Skeletal muscle tissue (tissue), 4 donors: ENCODE results near the gene EDNRA. TPM values are rescaled to one million over a fixed set of nuclear protein-coding genes. Genes with fewer than 3 reads are reported as not detected.

Experiments used
- H3K27ac ChIP-seq: one replicate; pipeline ENCODE4 v1.7.0; 2013; ENCODE audit warnings: mild to moderate bottlenecking, low read depth, low read length, inconsistent platforms
- H3K27me3 ChIP-seq, 3 donors: one replicate each; pipeline ENCODE4 v1.7.0; 2013; ENCODE audit warnings: low read length in 3 of 3; ENCODE audit not compliant: control insufficient read depth in 3 of 3, insufficient read depth in 3 of 3
- H3K36me3 ChIP-seq, 3 donors: one replicate each; pipeline ENCODE4 v1.7.0; 2013; ENCODE audit warnings: low read length in 3 of 3; ENCODE audit not compliant: control insufficient read depth in 3 of 3, insufficient read depth in 3 of 3
- H3K4me1 ChIP-seq, 3 donors: one replicate each; pipeline ENCODE4 v1.7.0; 2013; ENCODE audit warnings: low read length in 3 of 3, mild to moderate bottlenecking in 3 of 3; ENCODE audit not compliant: control insufficient read depth in 3 of 3, insufficient read depth in 3 of 3
- H3K4me3 ChIP-seq, 3 donors: one replicate each; pipeline ENCODE4 v1.7.0; 2013; ENCODE audit warnings: low read length in 3 of 3
- H3K9ac ChIP-seq, 3 donors: one replicate each; pipeline ENCODE4 v1.7.0; 2013; ENCODE audit warnings: low read length in 3 of 3, mild to moderate bottlenecking in 3 of 3, moderate library complexity in 2 of 3, low read depth in 1 of 3
- H3K9me3 ChIP-seq, 3 donors: one replicate each; pipeline ENCODE4 v1.7.0; 2013; ENCODE audit warnings: low read length in 3 of 3; ENCODE audit not compliant: control insufficient read depth in 3 of 3
- total RNA-seq: library from RNA; depleted of rRNA; stranded (reverse); fragments of >200 nt; gene quantifications from one replicate; pipeline ENCODE4 v1.2.3, GENCODE V29; 2014
- donor health status: Osteomylitis.

EDNRA gene
- total RNA-seq, 1 donor from 2014 or later, result 41.8 TPM

GRCh38 chr4:147581606-147582350 is 100.9 kb downstream of the EDNRA start:
- H3K36me3 ChIP-seq, result no peaks in the 10 kb centered on the region
- H3K27me3 ChIP-seq, result no peaks in the 10 kb centered on the region
- H3K9ac ChIP-seq, result no peak overlapping the region
- H3K9me3 ChIP-seq, result no peaks in the 10 kb centered on the region
- no peaks in the 10 kb centered on the region for H3K4me1 ChIP-seq
- H3K27ac ChIP-seq, result no peak overlapping the region
- H3K4me3 ChIP-seq, result no peak overlapping the region

GRCh38 chr4:147582386-147583060 is 101.6 kb downstream of the EDNRA start:
- H3K9me3 ChIP-seq, result no peaks in the 10 kb centered on the region
- no peaks in the 10 kb centered on the region for H3K4me1 ChIP-seq
- H3K27me3 ChIP-seq, result no peaks in the 10 kb centered on the region

GRCh38 chr4:147583876-147584275 is 103.0 kb downstream of the EDNRA start:
- Histone ChIP-seq H3K27ac (no peak overlapping the region), H3K9ac (no peak overlapping the region), H3K4me3 (no peak overlapping the region), H3K4me1 (no peaks in the 10 kb centered on the region), H3K36me3 (no peaks in the 10 kb centered on the region), H3K27me3 (no peaks in the 10 kb centered on the region), H3K9me3 (no peaks in the 10 kb centered on the region)

More at GRCh38 chr4:147582386-147583060, 101.6 kb downstream of the EDNRA start:
- H3K9ac ChIP-seq, result no peak overlapping the region
- H3K4me3 ChIP-seq, result no peak overlapping the region
- H3K36me3 ChIP-seq, result no peaks in the 10 kb centered on the region
- no peak overlapping the region for H3K27ac ChIP-seq

GRCh38 chr4:147586032-147586431 is 105.1 kb downstream of the EDNRA start:
- Histone ChIP-seq H3K27ac (no peak overlapping the region), H3K9ac (no peak overlapping the region), H3K4me1 (no peaks in the 10 kb centered on the region), H3K9me3 (no peaks in the 10 kb centered on the region), H3K36me3 (no peaks in the 10 kb centered on the region), H3K27me3 (no peaks in the 10 kb centered on the region), H3K4me3 (no peak overlapping the region)

- Histone ChIP-seq H3K9ac (no peak overlapping the region), H3K4me3 (no peak overlapping the region), H3K4me1 (no peaks in the 10 kb centered on the region), H3K36me3 (no peaks in the 10 kb centered on the region), H3K27ac (no peak overlapping the region), H3K9me3 (no peaks in the 10 kb centered on the region), H3K27me3 (no peaks in the 10 kb centered on the region)
These were observed 105.7 kb downstream of the EDNRA start for GRCh38 chr4:147586637-147587036.

GRCh38 chr4:147587041-147587440 is 106.1 kb downstream of the EDNRA start:
- Histone ChIP-seq H3K9ac (no peak overlapping the region), H3K27me3 (no peaks in the 10 kb centered on the region), H3K4me3 (no peak overlapping the region), H3K36me3 (no peaks in the 10 kb centered on the region), H3K4me1 (no peaks in the 10 kb centered on the region), H3K9me3 (no peaks in the 10 kb centered on the region), H3K27ac (no peak overlapping the region)

- Histone ChIP-seq H3K36me3 (no peaks in the 10 kb centered on the region), H3K4me3 (no peak overlapping the region), H3K27ac (no peak overlapping the region), H3K9me3 (no peaks in the 10 kb centered on the region), H3K4me1 (no peaks in the 10 kb centered on the region), H3K9ac (no peak overlapping the region), H3K27me3 (no peaks in the 10 kb centered on the region)
These were observed 108.7 kb downstream of the EDNRA start for GRCh38 chr4:147589586-147589985.

GRCh38 chr4:147590249-147590920 is 109.5 kb downstream of the EDNRA start:
- H3K9me3 ChIP-seq, result no peaks in the 10 kb centered on the region
- H3K27ac ChIP-seq, result no peak overlapping the region
- no peaks in the 10 kb centered on the region for H3K36me3 ChIP-seq
- no peak overlapping the region for H3K4me3 ChIP-seq
- H3K4me1 ChIP-seq, result no peaks in the 10 kb centered on the region
- H3K9ac ChIP-seq, result no peak overlapping the region
- H3K27me3 ChIP-seq, result no peaks in the 10 kb centered on the region

GRCh38 chr4:147591106-147591505 is 110.2 kb downstream of the EDNRA start:
- H3K36me3 ChIP-seq, result no peaks in the 10 kb centered on the region
- H3K4me1 ChIP-seq, result no peaks in the 10 kb centered on the region
- no peak overlapping the region for H3K27ac ChIP-seq
- H3K9me3 ChIP-seq, result no peaks in the 10 kb centered on the region
- H3K9ac ChIP-seq, result no peak overlapping the region
- H3K27me3 ChIP-seq, result no peaks in the 10 kb centered on the region
- H3K4me3 ChIP-seq, result no peak overlapping the region

- H3K9me3 ChIP-seq, result no peaks in the 10 kb centered on the region
- no peak overlapping the region for H3K4me3 ChIP-seq
- H3K27ac ChIP-seq, result no peak overlapping the region
- H3K4me1 ChIP-seq, result no peaks in the 10 kb centered on the region
- no peak overlapping the region for H3K9ac ChIP-seq
- no peaks in the 10 kb centered on the region for H3K36me3 ChIP-seq
- no peaks in the 10 kb centered on the region for H3K27me3 ChIP-seq
These were observed 113.2 kb downstream of the EDNRA start for GRCh38 chr4:147594107-147594506.
